Loucy (cell line): ENCODE measurements around the gene KRTAP10-5.

Experiments
- CTCF ChIP-seq: fragments of 200-600 bp; sonication (generic); conservative IDR thresholded peaks from 2 replicates; pipeline ENCODE4 v1.5.1; 2014; ENCODE audit warnings: mild to moderate bottlenecking, antibody characterized with exemption, low read length
- EZH2phosphoT487 ChIP-seq: fragments of 200-600 bp; IDR thresholded peaks from 2 replicates; pipeline ENCODE4 v1.6.1; 2018; ENCODE audit warnings: antibody characterized with exemption, mild to moderate bottlenecking, moderate library complexity, borderline replicate concordance

- TF ChIP-seq CTCF = no peak
- TF ChIP-seq EZH2phosphoT487 = no peak
Observed at GRCh38 chr21:44552136-44552535, 28.3 kb downstream of the KRTAP10-5 start.
